Measurements from ENCODE around the gene AKTIP.
A peak's percentile ranks its signal among the peaks of the same experiment; 100 is the strongest.
"Not testable (repeated sequence)": the region's sequence is repeated elsewhere in the genome, so short reads cannot be mapped to it uniquely, and the experiment has no call there.

The AKTIP gene

DNA sequence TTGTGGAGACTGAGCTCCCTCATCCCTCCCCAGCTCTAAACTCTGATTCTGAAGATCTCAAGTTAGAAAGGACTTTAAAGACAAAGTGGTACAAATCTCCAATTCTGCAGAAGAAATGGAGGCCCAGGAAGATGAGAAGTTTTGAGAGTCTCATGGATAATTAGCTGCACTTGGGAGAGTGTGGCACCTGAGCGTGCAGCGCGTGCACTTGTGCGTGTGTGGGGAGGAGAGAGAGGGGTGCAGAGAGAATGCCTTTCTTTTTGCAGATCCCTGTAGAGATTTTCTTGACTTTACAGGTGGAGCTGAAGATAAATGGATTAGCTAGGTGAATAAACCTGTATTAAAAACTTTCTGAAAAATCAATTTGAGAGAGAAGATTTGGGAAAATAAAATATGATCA lies 14.8 kb upstream of the AKTIP start:
- FAIRE-seq (no peak), DNase-seq (ENCODE audit: insufficient read length, low spot score) (no peak)

- FAIRE-seq (no peak), DNase-seq (ENCODE audit: insufficient read length, low spot score) (no peak)
Measured at GRCh38 chr16:53515811-53516210, 12.8 kb upstream of the AKTIP start.

- DNase-seq (ENCODE audit: insufficient read length, low spot score) (no peak), FAIRE-seq (no peak)
Measured at GRCh38 chr16:53515259-53515658, 12.2 kb upstream of the AKTIP start.

GRCh38 chr16:53512795-53513194 lies 9.8 kb upstream of the AKTIP start:
- not testable (repeated sequence) for FAIRE-seq; DNase-seq (ENCODE audit: insufficient read length, low spot score)

GRCh38 chr16:53511403-53512280 lies 8.6 kb upstream of the AKTIP start:
- FAIRE-seq = no peak
- DNase-seq (ENCODE audit: insufficient read length, low spot score) = no peak

DNA sequence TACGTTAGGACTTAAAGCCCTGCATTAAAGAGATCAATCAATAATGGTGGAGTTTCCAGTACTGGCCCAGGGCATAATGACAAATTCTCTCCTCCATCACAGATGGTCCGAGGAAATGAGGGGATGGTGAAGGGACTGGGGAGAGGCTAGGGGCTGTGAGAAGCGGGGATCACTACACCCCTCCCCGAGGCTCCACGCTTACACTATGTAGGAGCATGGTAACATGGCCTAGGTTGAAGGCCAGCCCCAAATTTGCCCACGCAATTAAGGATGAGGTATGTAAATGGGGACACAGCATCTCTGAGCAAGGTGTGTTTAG lies 8.0 kb upstream of the AKTIP start:
- DNase-seq (ENCODE audit: insufficient read length, low spot score) = no peak
- FAIRE-seq = no peak

DNA sequence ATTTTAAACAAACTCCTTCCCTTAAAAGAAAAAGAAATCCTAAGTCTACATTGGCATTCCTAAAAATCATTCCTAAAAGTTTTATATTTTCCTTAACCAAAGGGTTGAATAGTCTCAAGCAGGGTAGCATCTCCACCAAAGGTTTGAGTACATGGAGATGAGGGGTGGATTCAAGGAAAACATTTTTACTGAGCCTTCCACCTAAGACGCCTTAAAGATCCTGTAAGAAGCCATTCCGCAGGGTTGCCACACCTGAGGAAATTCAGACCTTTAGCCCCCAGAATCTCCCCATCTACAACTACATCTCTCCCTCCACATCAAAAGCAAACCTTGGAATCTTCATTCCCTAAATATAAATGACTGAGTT lies 7.7 kb upstream of the AKTIP start:
- no peak for FAIRE-seq
- no peak for DNase-seq (ENCODE audit: insufficient read length, low spot score)

DNA sequence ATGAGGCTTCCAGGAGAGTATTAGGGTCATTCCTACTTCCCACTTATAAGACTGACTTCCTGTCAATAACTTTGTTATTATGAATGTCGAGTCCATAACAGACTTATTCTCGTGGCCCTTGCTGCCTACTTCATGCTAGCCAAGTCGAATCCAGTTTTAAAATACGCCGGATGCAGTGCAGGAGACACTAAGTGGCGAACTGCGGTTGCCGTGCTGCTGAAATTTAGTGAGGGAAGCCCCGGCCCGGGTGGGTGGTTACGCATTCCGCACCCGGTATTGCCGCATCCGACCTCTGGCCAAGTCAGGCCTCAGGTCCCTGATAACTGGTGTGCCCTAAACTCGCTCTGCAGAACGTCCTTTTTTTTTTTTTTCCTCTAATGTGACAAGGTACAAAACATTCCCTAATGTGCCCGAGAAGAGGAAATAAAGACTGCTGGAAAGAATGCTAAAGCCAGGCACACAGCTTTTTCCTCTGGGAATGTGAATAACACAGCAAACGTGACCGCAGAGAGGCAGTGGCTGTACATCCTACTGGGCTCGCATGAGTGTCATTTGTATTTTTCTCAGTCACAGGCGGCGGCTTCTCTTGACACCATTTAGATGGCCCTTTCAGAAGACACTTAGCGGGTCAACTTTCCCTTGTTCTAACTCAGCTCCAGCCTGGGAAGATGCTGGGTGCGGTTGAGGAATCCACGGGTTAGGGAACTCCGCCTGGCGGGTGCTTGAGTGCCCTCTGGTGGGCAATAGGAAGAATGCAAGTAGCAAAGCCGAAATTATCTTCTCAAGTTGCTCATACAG lies 7.1 kb upstream of the AKTIP start:
- peak; percentile 71 for FAIRE-seq
- DNase-seq (ENCODE audit: insufficient read length, low spot score) = no peak

- DNase-seq (ENCODE audit: insufficient read length, low spot score) (no peak), FAIRE-seq (no peak)
Measured at GRCh38 chr16:53507464-53508179, 4.6 kb upstream of the AKTIP start.

DNA sequence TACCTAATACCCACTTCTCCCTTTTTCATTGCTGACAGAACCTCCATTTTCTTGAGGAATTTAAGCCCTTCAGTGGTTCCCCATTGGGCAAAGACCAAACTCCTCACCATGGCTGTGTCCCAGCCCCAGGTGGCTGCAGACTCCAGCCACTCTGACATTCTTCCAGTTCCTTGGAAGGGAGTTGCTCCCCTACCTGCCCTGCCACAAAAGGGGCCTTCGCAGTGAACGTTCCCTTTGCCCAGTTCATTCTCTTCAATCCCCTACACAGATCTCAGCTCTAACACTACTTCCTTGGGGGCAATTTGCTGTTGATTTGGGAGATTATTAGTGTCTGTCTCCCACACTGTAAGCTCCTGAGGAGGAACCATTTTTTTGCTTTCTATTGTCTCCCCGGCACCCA lies 3.2 kb upstream of the AKTIP start:
- FAIRE-seq = no peak
- no peak for DNase-seq (ENCODE audit: insufficient read length, low spot score)

- no peak for DNase-seq (ENCODE audit: insufficient read length, low spot score)
- no peak for FAIRE-seq
Measured at GRCh38 chr16:53504665-53505064, 1.7 kb upstream of the AKTIP start.

GRCh38 chr16:53503991-53504663 lies 1.1 kb upstream of the AKTIP start:
- FAIRE-seq = no peak
- DNase-seq (ENCODE audit: insufficient read length, low spot score) = no peak

DNA sequence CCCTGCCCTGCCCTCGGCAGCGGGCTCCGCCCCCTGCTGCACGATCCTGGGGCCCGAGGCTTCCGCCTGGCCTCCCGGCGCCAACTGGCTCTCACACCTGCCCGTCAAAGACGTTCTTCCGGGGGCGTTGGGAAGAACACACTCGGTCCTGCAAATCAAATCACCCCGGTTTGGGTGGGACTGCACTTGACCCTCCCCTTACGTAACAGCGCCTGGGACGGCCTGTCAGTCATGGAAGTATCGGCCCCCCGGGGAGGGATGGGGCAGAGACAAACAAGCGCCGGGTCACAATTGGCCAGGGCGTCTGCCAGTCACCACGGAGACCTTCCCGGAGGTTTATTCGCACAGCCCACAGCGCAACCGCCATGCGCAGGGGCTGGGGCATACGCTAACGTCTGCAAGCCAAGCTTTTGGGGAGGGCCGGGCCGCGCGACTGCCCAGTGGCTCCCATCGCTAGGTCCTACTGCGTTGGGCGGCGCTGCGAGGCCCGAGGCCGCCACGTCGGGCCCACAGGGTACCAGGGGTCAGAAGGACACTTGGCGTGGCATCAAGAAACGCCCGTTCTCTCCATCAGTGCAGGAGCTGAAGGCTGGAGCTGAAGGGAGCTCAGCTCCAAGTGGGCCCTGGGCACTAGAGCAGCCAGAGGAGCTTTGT lies 388 bp upstream of the AKTIP start:
- FAIRE-seq (peak; percentile 93), DNase-seq (ENCODE audit: insufficient read length, low spot score) (peak; percentile 87)

- no peak for DNase-seq (ENCODE audit: insufficient read length, low spot score)
- FAIRE-seq = no peak
Measured at GRCh38 chr16:53501216-53501859, 1.7 kb downstream of the AKTIP start.

DNA sequence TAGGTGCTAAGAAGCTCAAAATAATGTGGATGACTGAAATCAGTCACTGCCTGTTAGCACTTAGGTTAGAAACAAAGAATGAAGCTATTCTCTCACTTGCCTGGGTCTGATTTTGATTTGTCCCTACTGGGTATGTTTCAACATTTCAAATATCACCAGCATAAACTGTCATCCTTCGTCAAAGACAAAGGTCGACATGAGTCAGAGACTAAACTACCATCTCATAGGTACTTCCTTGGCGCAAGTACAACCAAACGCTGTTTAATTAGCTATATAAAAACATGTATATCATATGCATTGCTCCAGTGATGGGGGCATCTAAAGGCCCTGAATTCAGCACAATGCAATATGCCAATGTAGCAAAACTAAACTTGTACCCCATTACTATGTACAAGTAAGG lies 4.0 kb downstream of the AKTIP start:
- DNase-seq (ENCODE audit: insufficient read length, low spot score) (no peak), FAIRE-seq (no peak)

GRCh38 chr16:53495325-53495724 lies 7.7 kb downstream of the AKTIP start:
- FAIRE-seq (no peak), DNase-seq (ENCODE audit: insufficient read length, low spot score) (no peak)

GRCh38 chr16:53494636-53495035 lies 8.4 kb downstream of the AKTIP start:
- FAIRE-seq (no peak), DNase-seq (ENCODE audit: insufficient read length, low spot score) (no peak)

GRCh38 chr16:53492503-53492902 lies 10.5 kb downstream of the AKTIP start:
- DNase-seq (ENCODE audit: insufficient read length, low spot score) (no peak), FAIRE-seq (no peak)

DNA sequence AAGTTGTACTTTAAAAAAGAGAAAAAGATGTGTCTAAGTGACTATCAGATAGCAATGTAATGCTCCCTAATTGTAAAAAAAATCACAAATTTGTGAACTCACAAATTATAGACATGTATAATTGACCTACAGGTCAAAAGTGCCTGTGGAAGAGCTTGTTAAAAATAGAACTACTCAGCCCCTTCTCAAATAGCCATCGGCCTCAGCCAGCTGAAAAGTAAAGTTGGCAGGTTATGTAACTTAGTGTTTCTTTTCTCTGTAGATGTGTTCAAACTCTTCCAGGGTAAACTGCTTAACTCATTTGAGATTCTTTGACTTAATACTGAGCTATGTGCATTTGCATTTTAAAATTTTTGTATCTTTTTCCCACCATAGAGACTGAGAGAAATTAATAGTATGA lies 13.3 kb downstream of the AKTIP start:
- no peak for DNase-seq (ENCODE audit: insufficient read length, low spot score)
- no peak for FAIRE-seq

- DNase-seq (ENCODE audit: insufficient read length, low spot score) = no peak
- peak; percentile 14 for FAIRE-seq
Measured at GRCh38 chr16:53486230-53486629, 16.8 kb downstream of the AKTIP start.

Data from GM19239 (cell line).